GM21423 (cell line): Measurements from ENCODE around the gene EFCAB12.
A peak's percentile ranks its signal among the peaks of the same experiment; 100 is the strongest.
"Not testable (repeated sequence)": the region's sequence is repeated elsewhere in the genome, so short reads cannot be mapped to it uniquely, and the experiment has no call there.

Experiments
- ATAC-seq: cut with Tn5 transposase; IDR thresholded peaks from one replicate; pipeline ENCODE4 v1.9.1; 2021; ENCODE audit warnings: mild to moderate bottlenecking, moderate library complexity; ENCODE audit not compliant: unreplicated experiment

EFCAB12 gene

GRCh38 chr3:129399145-129399894 is 29.1 kb downstream of the EFCAB12 start:
- peak; percentile 83 for ATAC-seq

GRCh38 chr3:129398803-129399144 is 29.7 kb downstream of the EFCAB12 start:
- ATAC-seq = no peak

GRCh38 chr3:129393760-129394564 is 34.5 kb downstream of the EFCAB12 start:
- ATAC-seq = not testable (repeated sequence)

- no peak for ATAC-seq
Observed at GRCh38 chr3:129393271-129393670, 35.2 kb downstream of the EFCAB12 start.

- not testable (repeated sequence) for ATAC-seq
Observed at GRCh38 chr3:129392106-129392887, 36.1 kb downstream of the EFCAB12 start.

- ATAC-seq = not testable (repeated sequence)
Observed at GRCh38 chr3:129391583-129391982, 36.9 kb downstream of the EFCAB12 start.

GRCh38 chr3:129389572-129389937 is 38.9 kb downstream of the EFCAB12 start:
- ATAC-seq = no peak

- ATAC-seq = not testable (repeated sequence)
Observed at GRCh38 chr3:129388791-129389571, 39.5 kb downstream of the EFCAB12 start.

GRCh38 chr3:129387487-129387886 is 40.9 kb downstream of the EFCAB12 start:
- no peak for ATAC-seq

- ATAC-seq = no peak
Observed at GRCh38 chr3:129386984-129387383, 41.5 kb downstream of the EFCAB12 start.

- ATAC-seq = not testable (repeated sequence)
Observed at GRCh38 chr3:129385507-129385906, 42.9 kb downstream of the EFCAB12 start.

GRCh38 chr3:129384594-129385323 is 43.7 kb downstream of the EFCAB12 start:
- ATAC-seq = no peak

- not testable (repeated sequence) for ATAC-seq
Observed at GRCh38 chr3:129384103-129384502, 44.3 kb downstream of the EFCAB12 start.

GRCh38 chr3:129383292-129383860 is 45.1 kb downstream of the EFCAB12 start:
- peak; percentile 87 for ATAC-seq

GRCh38 chr3:129382366-129382765 is 46.1 kb downstream of the EFCAB12 start:
- ATAC-seq = no peak

- ATAC-seq = no peak
Observed at GRCh38 chr3:129379582-129380358, 48.7 kb downstream of the EFCAB12 start.

GRCh38 chr3:129378949-129379348 is 49.5 kb downstream of the EFCAB12 start:
- ATAC-seq = no peak

GRCh38 chr3:129377615-129378014 is 50.8 kb downstream of the EFCAB12 start:
- no peak for ATAC-seq

GRCh38 chr3:129375099-129375498 is 53.3 kb downstream of the EFCAB12 start:
- ATAC-seq = no peak
